DMS153 (cell line): ENCODE results near the gene ADORA2A.

Experiments
- DNase-seq: peaks from one replicate; lab custom pipeline; 2025; lab: John Stamatoyannopoulos, UW

Gene ADORA2A

DNA sequence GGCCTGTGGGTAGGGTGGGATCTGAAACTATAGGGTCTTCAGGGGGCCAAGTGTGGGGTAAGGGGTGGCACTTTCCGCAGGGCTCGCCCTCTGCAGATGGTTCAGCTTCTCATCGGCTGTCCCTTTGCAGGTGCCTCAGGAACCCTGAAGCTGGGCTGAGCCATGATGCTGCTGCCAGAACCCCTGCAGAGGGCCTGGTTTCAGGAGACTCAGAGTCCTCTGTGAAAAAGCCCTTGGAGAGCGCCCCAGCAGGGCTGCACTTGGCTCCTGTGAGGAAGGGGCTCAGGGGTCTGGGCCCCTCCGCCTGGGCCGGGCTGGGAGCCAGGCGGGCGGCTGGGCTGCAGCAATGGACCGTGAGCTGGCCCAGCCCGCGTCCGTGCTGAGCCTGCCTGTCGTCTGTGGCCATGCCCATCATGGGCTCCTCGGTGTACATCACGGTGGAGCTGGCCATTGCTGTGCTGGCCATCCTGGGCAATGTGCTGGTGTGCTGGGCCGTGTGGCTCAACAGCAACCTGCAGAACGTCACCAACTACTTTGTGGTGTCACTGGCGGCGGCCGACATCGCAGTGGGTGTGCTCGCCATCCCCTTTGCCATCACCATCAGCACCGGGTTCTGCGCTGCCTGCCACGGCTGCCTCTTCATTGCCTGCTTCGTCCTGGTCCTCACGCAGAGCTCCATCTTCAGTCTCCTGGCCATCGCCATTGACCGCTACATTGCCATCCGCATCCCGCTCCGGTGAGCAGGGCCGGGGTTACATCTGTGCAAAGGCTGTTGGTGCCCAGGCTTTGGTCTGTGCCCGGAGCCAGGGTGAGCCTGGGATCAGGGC, 5.8 kb downstream of the ADORA2A start:
- no peak for DNase-seq

DNA sequence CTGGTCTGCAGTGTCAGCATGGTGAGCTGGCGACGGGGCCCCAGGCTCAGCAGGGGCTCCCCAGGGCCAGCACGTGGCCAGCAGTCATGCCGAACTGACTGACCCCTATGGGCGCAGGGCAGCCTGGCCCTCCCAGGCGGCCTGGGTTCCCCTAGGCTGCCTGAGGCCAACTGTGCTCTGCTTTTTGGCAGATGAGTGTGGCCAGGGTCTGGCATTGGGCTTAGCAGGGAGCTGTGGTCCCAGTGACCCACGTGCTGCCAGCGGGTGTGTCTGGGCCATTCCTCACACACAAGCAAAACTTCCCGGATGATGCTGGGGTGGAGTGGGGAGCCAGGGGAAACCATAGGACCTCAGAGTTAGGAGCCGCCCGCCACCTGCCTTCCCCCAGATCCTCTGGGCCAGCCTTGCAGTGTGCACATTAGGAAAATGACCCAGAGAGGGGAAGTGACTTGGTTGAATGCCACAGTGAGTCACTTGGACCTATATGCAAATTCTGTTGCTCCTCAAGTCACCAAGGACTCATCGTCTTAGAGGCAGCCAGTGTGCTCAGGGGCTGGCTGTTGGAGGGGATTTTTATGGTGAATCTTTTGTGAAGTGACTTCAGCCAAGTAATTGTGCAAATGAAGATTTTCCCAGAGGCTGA, 6.5 kb downstream of the ADORA2A start:
- DNase-seq, result no peak

DNA sequence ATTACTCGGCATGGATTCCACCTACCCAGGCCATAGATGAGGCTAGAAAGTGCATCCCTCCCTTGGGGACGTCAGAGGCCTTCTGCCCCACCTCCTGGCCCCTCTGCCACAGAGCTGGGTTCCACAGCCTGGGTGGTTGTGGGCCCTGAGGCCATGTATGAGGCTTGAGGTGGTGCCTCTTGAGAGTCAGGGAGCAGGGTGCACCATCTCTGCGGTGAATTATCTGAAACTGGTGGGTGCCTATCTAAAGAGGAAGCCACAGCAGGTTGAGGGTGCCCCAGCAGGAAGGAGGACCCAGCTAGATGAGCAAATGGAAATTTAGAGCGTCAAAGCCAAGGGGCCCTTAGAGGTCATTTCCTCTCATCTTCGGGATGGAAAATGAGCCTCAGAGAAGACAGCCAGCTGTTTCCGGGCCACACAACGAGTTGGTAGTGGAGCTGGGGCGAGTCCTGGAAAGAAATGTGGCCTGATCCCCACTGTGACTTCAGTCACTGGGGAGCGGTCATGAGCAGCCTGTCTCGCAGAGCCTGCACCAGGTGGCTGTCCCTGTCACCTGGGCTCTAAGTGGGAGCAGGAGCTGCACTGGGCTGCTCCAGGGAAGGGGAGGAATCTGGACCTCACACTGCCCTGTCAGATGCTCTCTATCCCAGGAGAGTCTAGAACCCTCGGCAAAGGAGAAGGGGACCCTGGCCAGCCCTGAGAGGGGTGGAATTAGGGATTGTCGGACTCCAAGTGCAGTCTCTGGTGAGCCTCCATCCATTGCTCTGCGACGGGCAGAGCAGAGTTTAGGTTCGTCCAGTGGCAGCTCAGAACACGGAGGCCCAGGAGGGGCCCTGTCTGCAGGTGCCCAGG, 7.3 kb downstream of the ADORA2A start:
- no peak for DNase-seq

DNA sequence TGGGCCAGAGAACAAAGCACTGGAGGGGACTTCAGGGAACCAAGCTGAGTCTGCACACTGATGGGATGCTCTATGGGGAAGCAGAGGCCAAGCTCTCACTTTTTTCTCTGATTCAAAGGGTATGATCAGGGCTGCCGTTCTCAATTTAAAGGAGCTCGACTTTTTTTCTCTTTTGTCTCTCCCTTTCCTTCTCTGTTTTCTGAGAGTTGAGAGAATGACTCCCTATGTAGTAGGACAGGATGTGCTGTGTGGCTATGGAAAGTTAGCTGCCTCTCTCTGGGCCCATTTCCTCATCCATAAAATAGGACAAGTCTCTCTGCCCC, 7.9 kb downstream of the ADORA2A start:
- DNase-seq, result no peak

DNA sequence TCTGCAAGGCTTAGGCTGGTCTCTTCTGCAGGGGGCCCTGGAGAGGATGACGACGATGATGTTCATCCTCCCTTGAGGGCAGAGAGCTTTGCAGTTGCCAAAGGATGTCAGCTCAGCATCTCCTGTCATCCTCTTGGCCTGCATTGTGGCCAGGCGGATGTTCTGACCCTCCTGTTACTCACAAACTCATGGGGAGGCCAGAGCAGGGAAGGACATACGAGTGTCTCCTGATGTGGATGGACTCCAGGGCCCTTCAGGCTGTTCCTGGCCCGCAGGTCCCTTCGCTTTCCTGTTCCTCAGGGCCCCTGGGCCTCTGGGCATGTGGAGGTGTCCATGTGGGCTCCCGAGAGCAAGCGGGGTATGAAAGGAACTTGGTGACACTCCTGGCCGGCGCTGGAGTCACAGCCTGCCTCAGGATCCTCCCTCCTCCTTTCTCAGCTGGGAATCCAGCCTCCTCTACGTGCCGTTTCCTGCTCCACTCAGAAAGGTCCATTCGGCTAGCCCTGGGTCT, 8.5 kb downstream of the ADORA2A start:
- DNase-seq, result no peak

DNA sequence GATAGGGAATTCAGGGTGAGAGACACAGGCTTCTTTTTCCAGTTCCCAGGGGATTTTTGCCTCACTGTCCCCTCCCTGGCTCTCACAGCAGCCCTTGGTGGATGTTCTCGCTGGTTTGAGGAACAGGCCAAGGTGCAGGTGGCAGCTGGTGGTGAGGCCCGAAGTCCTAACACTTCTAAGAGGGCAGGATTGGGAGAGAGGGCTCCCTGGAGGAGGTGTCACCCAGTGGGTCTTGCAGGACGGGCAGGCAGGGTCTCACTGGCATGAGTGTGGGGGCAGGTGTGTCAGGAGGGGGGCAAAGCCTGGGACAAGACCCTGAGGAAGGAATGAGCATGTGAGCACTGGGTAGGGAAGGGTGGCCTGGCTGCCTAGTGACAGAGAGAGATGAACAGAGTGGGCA, 9.2 kb downstream of the ADORA2A start:
- DNase-seq, result no peak

DNA sequence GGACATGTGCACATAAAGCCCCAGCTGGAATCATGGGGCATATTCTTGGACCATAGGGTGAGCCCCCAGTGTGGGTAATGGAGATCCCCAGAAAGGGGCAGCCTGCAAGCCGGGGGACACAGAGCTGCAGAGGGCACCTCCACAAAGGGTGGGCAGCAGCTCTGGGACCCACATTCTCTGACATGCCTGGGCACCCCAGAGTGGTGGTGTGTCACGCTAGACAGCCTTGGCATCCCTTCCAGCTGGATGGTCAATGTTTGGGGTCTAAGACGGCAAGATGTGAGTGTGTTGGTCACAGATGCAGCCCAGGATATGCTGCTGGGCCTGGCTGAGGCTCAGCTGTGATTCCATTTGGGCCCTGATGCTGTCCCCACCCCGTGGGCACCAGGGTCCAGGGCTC, 9.7 kb downstream of the ADORA2A start:
- DNase-seq, result no peak

DNA sequence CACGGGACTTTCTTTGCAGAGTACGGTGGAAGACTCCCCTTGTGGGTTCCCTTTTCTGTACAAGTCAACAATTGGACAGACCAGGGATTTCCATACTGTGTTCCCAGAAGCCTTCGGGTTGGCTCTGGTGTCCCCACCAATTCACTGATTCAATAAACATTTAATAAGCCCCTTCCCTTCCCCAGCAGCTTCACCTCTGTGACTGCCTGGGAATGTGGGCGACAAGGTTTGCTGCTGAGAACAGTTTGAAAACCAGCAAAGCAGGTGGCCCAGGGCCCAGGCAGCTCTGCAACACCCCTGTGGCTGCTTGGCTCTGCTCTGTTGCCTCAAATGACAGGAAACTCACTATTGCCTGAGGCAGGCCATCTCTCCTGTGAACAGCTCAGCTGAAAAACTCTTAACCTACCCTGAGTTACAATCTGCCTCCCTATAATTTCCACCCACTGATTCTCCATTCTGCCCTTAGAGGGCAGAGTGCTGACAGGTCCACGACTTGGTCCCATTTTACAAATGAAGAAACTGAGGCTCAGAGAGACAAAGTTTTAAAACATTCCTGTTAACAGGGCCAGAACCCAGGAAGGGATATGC, 10.4 kb downstream of the ADORA2A start:
- no peak for DNase-seq

DNA sequence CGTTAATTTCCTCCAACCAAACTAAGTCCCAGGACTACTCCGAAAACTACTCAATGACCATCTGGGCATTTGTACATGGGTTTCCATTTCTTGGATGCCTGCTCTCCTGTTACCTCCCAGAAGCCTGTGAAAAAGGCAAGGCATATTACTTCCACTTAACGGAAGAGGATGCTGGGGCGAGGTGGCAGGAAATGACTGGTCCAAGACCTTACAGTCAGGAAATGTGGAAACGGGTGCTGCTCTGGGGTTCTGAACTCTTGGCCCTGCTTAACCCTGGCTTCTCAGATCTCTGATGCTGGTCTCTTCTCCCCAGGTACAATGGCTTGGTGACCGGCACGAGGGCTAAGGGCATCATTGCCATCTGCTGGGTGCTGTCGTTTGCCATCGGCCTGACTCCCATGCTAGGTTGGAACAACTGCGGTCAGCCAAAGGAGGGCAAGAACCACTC, 12.9 kb downstream of the ADORA2A start:
- DNase-seq, result no peak

DNA sequence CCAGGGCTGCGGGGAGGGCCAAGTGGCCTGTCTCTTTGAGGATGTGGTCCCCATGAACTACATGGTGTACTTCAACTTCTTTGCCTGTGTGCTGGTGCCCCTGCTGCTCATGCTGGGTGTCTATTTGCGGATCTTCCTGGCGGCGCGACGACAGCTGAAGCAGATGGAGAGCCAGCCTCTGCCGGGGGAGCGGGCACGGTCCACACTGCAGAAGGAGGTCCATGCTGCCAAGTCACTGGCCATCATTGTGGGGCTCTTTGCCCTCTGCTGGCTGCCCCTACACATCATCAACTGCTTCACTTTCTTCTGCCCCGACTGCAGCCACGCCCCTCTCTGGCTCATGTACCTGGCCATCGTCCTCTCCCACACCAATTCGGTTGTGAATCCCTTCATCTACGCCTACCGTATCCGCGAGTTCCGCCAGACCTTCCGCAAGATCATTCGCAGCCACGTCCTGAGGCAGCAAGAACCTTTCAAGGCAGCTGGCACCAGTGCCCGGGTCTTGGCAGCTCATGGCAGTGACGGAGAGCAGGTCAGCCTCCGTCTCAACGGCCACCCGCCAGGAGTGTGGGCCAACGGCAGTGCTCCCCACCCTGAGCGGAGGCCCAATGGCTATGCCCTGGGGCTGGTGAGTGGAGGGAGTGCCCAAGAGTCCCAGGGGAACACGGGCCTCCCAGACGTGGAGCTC, 13.5 kb downstream of the ADORA2A start:
- no peak for DNase-seq

DNA sequence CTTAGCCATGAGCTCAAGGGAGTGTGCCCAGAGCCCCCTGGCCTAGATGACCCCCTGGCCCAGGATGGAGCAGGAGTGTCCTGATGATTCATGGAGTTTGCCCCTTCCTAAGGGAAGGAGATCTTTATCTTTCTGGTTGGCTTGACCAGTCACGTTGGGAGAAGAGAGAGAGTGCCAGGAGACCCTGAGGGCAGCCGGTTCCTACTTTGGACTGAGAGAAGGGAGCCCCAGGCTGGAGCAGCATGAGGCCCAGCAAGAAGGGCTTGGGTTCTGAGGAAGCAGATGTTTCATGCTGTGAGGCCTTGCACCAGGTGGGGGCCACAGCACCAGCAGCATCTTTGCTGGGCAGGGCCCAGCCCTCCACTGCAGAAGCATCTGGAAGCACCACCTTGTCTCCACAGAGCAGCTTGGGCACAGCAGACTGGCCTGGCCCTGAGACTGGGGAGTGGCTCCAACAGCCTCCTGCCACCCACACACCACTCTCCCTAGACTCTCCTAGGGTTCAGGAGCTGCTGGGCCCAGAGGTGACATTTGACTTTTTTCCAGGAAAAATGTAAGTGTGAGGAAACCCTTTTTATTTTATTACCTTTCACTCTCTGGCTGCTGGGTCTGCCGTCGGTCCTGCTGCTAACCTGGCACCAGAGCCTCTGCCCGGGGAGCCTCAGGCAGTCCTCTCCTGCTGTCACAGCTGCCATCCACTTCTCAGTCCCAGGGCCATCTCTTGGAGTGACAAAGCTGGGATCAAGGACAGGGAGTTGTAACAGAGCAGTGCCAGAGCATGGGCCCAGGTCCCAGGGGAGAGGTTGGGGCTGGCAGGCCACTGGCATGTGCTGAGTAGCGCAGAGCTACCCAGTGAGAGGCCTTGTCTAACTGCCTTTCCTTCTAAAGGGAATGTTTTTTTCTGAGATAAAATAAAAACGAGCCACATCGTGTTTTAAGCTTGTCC, 14.3 kb downstream of the ADORA2A start:
- no peak for DNase-seq

DNA sequence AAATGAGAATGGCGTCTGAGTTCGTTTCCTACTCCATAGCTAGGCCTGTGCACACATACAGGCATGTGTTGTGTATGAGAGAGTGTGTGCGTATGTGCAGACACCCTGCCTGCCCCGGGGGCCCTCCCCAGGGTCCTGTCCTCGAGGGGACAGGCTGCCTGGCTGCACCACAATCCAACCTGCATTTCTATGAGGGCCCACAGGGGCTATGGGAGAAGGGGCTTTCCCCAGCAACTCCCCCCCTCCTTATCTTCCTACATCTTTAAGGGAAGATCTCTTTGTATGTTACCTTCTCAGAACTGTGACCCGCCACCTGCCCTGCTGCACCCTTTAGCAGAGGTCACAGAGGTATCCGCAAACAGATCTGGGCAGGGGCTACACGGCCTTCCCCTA, 14.9 kb downstream of the ADORA2A start:
- no peak for DNase-seq

DNA sequence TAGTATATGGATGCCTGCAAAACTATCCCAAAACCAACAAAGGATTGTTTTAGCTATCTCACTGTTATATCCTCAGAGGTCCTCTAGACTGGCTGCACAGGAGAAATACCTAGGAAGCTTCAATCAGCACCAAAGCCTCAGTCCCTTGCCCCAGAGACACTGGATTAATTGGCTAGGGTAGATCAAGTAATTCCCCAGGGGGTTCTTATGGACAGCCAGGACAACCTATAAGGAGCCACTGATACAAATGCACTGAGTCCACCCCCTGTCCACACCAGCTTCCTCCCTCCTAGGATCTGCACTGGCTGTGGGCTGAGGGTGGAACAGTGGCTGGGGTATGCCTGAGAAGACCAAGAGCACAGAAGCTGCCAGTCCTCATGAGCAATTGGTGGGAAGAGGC, 16.3 kb downstream of the ADORA2A start:
- DNase-seq, result no peak

DNA sequence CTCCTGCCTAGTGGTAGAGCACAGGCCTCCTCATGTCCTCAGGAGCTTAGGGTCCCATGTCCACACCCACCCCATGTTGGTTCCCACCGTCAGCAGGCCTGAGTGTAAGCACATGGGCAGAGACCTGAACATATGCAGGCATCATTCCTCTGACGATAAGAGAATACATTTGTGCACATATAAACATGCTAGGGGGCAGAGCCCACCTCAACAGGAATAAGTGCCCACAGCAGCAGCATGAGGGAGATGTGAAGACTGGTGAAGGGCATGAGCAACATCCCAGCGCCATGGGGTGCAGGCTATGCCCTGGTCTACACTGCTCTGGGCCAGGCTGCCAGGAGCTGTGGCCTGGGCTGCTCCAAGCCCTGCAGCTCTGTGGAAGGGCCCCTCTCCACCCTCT, 16.9 kb downstream of the ADORA2A start:
- DNase-seq, result no peak

DNA sequence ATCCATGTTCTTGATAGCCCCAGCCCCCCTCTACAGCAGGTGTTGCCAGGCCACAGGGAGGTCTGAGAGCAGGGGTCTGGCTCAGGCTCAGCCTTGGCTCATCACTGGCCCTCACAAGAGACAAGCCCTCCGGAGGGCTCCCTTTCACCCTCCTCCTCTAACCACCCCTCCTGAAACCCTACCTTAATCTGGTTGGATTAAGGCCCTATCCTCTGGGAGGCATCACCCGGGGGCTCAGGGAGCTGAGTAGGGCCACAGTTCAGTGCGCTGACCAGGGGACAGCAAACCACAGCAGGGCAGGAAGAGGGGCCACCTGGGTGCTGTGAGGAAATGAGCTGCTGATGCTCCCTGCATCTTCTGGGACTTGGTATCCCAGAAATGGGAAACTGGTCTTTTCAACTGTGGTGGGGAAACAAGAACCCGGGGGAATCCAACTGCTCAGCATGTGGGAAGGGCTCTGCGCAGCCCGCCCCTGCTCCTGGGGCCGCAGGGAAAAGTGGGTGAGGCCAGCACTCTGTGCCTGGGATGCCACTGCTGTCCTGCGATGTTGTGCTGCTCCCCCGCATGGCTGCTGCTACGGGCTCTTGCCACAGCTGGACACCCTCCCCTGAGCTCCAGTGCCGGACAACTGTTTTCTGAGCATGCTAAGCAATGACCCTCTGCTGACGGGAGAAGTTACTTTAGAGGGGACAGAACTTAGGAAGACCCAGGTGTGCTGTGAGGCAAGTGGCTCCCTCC, 17.5 kb downstream of the ADORA2A start:
- DNase-seq, result no peak

DNA sequence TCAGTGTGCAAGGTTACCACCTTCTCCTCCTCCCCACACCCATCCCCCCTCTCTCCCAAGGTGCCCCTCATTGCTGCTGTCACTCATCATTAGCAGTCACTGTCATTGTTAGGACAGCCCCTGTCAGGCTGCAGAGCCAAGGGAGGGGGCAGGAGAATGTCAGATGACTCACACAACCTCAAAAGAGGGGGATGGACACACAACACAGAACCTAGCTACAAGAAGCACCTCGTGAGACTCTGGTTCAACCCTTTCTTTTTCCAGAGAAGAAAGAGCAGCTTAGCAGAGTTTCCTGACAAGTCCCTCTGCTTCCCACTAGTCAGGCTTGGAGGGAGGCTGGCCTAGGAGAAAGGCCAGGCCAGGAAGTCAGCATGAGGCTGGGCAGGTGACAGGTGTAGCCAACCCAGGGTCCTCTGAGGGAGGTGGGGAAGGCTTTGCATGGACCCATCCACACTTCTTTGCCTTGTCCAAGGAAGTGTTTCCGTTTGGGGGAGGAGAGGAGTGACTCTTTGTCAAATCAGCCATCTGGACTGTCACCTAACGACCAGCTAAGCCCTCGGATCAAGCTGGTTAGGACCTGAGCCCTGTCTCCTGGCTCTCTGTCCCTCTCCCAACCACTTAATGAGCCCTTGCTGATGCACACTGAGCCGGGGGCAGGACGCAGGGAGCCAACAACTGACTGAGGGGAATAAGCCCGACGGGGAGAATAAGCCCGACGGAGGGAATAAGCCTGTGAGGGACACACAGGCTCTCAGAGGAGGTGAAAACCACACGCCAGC, 18.3 kb downstream of the ADORA2A start:
- no peak for DNase-seq

DNA sequence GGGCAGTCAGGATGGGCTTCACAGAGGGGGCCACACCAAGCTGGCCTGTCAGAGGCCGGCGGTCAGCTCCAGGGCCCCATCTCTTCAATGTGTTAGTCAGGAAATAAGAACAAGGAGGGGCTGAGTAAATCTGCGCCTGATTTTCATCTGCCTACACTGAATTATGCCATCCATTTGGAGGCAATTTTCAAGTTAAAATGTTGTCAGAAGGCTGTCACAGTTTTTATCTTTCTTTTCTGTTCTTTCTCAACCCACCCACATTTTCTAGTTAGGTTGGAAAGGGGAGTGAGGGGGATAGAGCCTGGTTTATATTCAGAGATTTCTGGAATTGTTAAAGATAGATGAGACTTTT, 18.8 kb downstream of the ADORA2A start:
- no peak for DNase-seq

DNA sequence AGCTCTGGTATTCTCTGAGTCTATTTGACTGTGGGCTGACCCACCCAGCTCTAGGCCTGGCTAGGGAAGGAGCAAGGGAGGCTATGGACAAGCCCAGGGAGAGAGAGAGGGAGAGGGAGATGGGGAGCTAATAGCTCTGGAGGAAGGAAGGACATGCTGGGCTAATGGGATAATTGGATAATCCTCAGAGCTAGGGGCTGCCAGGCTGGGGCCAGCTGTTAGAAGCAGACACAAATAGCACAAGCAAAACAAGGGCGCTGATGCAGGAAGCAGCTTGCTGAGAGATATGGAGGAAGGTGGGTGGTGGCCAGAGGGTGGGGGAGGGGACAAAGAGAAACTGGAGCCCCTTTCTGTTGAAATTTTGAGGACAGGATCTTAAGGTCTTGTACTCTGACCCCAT, 23.2 kb downstream of the ADORA2A start:
- no peak for DNase-seq

DNA sequence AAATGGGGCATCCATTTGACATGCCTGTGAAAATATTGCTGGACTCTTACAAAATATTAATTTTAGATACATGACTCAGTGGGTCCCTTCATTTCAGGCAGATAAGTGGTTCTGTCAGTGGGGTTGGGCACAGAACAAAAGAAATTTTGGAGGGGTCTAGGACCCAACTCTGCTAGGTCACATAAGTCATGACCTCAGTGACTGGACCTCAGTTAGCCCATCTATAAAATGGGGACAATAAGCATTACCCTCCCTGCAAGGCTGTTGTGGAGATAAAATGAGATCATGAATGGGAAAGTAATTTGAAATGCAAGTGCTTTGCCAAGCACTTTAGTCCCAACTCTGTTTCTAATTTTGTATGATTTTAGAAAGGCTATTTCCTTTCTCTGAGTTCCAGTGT, 23.8 kb downstream of the ADORA2A start:
- no peak for DNase-seq
